ENCODE data around the gene TNRC18.
A peak's percentile ranks its signal among the peaks of the same experiment; 100 is the strongest.
"Not testable (repeated sequence)": the region's sequence is repeated elsewhere in the genome, so short reads cannot be mapped to it uniquely, and the experiment has no call there.

TNRC18 gene

GRCh38 chr7:5291301-5291700 is 132.3 kb downstream of the TNRC18 start:
- FAIRE-seq (no peak), DNase-seq (ENCODE audit: insufficient read length, low spot score) (no peak)
- TF ChIP-seq TAF1 (IDR thresholded peaks at IDR 0.05; ENCODE audit: low read depth, low read length) (no peak), POLR2AphosphoS5 (IDR thresholded peaks at IDR 0.05; ENCODE audit: low read depth, low read length) (no peak), POU2F2 (IDR thresholded peaks at IDR 0.05; ENCODE audit: low read depth, low read length) (no peak), PAX5 (IDR thresholded peaks at IDR 0.05; ENCODE audit: insufficient read depth, low read length, severe bottlenecking) (no peak), POLR2A (IDR thresholded peaks at IDR 0.05; ENCODE audit: low read depth, low read length) (no peak), SPI1 (IDR thresholded peaks at IDR 0.05; ENCODE audit: low read depth, low read length) (no peak)

GRCh38 chr7:5289355-5289754 is 134.3 kb downstream of the TNRC18 start:
- TF ChIP-seq PAX5 (IDR thresholded peaks at IDR 0.05; ENCODE audit: insufficient read depth, low read length, severe bottlenecking), result no peak
- TF ChIP-seq TAF1 (IDR thresholded peaks at IDR 0.05; ENCODE audit: low read depth, low read length), result no peak
- no peak for TF ChIP-seq SPI1 (IDR thresholded peaks at IDR 0.05; ENCODE audit: low read depth, low read length)
- TF ChIP-seq POU2F2 (IDR thresholded peaks at IDR 0.05; ENCODE audit: low read depth, low read length), result no peak
- no peak for TF ChIP-seq POLR2AphosphoS5 (IDR thresholded peaks at IDR 0.05; ENCODE audit: low read depth, low read length)
- TF ChIP-seq POLR2A (IDR thresholded peaks at IDR 0.05; ENCODE audit: low read depth, low read length), result no peak
- DNase-seq (ENCODE audit: insufficient read length, low spot score), result no peak
- no peak for FAIRE-seq

DNA sequence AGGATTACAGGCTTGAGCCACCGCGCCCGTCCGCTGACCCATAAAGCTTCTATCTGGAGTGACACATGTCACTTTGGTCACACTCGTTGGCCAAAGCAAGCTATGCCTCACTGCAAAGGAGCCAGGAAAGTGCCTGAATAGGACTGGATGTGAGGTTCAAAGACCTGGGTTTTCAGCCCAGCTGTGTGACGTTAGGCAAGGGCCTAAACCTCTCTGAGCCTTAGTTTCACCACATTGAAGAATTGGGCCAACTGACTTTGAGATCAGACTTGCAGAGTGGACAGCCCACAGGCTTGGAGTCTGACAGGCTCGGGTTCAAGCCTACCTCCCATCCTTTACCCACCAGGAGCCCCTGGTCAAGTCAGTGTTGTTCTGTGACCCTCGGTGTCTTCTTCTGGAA is 135.1 kb downstream of the TNRC18 start:
- FAIRE-seq; DNase-seq (ENCODE audit: insufficient read length, low spot score): not testable (repeated sequence)

- no peak for FAIRE-seq
- TF ChIP-seq POU2F2 (IDR thresholded peaks at IDR 0.05; ENCODE audit: low read depth, low read length) (no peak), TAF1 (IDR thresholded peaks at IDR 0.05; ENCODE audit: low read depth, low read length) (no peak), SPI1 (IDR thresholded peaks at IDR 0.05; ENCODE audit: low read depth, low read length) (no peak)
- no peak for DNase-seq (ENCODE audit: insufficient read length, low spot score)
Measured at GRCh38 chr7:5287802-5288201, 135.8 kb downstream of the TNRC18 start.

DNA sequence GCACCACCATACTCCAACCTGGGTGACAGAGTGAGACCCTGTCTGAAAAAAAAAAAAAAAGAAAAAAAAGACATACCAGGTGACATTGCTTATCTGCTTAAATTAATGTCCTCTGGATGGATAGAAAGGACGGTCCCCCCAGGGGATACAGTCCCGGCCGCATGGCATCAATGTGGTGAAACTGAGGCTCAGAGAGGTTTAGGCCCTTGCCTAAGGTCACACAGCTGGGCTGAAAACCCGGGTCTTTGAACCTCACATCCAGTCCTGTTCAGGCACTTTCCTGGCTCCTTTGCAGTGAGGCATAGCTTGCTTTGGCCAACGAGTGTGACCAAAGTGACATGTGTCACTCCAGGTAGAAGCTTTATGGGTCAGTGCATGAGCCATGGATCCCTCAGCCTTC is 136.3 kb downstream of the TNRC18 start:
- not testable (repeated sequence) for DNase-seq (ENCODE audit: insufficient read length, low spot score)

GRCh38 chr7:5286933-5287332 is 136.7 kb downstream of the TNRC18 start:
- FAIRE-seq (no peak), DNase-seq (ENCODE audit: insufficient read length, low spot score) (no peak)
- TF ChIP-seq PAX5 (IDR thresholded peaks at IDR 0.05; ENCODE audit: insufficient read depth, low read length, severe bottlenecking) (no peak), SPI1 (IDR thresholded peaks at IDR 0.05; ENCODE audit: low read depth, low read length) (no peak), POU2F2 (IDR thresholded peaks at IDR 0.05; ENCODE audit: low read depth, low read length) (no peak), POLR2AphosphoS5 (IDR thresholded peaks at IDR 0.05; ENCODE audit: low read depth, low read length) (no peak), TAF1 (IDR thresholded peaks at IDR 0.05; ENCODE audit: low read depth, low read length) (no peak)

More for the DNA sequence above, 136.3 kb downstream of the TNRC18 start:
- not testable (repeated sequence) for FAIRE-seq

DNA sequence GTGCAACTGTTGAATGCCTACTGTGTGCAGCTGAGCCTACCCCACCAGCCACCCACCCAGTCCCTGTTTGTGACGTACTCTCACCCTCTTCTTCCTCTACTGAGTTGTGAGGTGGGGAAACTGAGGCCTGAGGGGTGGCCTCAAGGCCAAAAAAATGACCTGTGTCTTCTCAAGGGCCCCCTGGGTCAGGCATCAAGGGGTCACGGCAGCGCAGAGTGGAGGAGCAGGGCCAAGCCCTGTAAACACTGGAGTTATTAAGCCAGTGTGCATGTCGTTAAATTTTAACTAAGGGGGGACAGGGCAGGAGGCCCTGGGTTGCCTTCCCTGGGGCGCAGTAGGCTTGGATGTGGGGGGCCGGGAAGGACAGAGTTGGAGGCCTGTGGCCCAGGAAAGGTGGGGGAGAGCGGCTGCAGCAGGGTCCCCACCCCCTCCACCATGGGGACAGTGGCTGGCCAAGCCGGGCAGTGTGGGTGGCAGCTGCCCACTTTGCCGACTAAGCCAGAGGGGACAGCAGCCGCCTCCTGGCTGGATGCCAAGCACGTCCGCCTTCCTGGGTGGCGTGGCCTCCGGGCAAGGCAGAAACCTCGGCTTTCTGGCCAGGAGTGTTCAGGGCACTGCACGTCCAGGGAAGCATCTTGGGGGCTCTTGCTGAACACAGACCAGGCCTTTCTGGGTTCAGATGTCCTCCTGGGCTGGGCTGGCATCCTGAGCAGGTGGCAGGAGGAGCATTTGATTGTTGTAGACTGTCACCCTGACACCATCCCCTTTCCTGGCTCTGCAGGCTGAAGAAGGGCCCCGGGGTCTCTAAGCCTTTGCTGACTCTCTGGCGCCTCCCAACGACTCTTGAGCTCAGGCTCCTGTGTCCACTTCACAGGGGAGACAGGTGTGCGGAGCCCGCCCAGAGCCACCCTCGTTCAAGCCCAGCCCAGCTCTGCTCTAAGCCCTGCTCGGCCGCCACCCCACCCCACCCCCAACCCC is 139.0 kb downstream of the TNRC18 start:
- no peak for FAIRE-seq

GRCh38 chr7:5283421-5284303 is 140.0 kb downstream of the TNRC18 start:
- TF ChIP-seq PAX5 (IDR thresholded peaks at IDR 0.05; ENCODE audit: insufficient read depth, low read length, severe bottlenecking) (no peak), POLR2A (IDR thresholded peaks at IDR 0.05; ENCODE audit: low read depth, low read length) (no peak)
- DNase-seq (ENCODE audit: insufficient read length, low spot score) (no peak), FAIRE-seq (no peak)

More for the DNA sequence above, 139.0 kb downstream of the TNRC18 start:
- TF ChIP-seq POLR2AphosphoS5 (IDR thresholded peaks at IDR 0.05; ENCODE audit: low read depth, low read length) (no peak), SPI1 (IDR thresholded peaks at IDR 0.05; ENCODE audit: low read depth, low read length) (no peak)
- peak; percentile 66 for DNase-seq (ENCODE audit: insufficient read length, low spot score)

DNA sequence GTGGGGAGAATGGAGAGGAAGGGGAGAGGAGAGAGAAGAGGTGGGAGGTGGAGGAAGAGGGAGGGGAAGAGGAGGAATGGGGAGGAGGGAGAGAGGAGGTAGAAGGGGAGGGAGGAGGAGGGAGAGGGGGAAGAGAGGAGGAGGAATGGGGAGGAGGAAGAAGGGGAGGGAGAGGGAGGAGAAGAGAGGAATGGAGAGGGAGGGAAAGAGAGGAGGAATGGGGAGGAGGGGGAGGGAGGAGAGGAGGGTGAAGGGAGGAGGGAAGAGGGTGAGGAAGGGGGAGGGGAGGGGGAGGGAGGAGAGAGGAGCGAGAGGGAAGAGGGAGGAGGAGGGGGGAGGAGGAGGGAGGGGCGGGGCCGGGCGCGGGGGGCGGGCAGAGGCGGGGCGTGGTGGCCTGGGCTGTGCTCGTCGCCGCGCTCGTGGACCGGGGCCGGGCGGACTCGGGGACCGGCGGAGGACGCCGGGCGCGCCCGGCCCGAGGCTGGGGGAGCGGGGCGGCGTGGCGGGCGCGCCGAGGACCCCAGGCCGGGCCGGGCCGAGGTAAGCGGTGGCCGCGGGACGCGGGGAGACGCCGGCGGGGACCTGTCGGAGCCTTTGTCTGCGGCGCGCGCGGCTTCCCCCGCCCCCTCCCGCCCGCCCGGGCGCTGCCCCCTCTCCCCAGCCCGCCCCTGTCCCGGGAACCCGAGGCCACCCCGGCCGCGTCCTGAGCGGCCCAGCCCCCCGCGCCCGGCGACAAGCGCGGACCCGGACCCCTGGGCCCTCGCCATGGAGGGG is 140.9 kb downstream of the TNRC18 start, which contains the start of gene SLC29A4:
TSS of gene SLC29A4 (plus strand) at position 401 of the 774 bp plus-strand sequence. CDS start 4,874 bp downstream, outside the sequence.
- DNase-seq (ENCODE audit: insufficient read length, low spot score) (no peak), FAIRE-seq (no peak)
- TF ChIP-seq SPI1 (IDR thresholded peaks at IDR 0.05; ENCODE audit: low read depth, low read length), result no peak
- no peak for TF ChIP-seq POLR2A (IDR thresholded peaks at IDR 0.05; ENCODE audit: low read depth, low read length)
- no peak for TF ChIP-seq POLR2AphosphoS5 (IDR thresholded peaks at IDR 0.05; ENCODE audit: low read depth, low read length)
- no peak for TF ChIP-seq POU2F2 (IDR thresholded peaks at IDR 0.05; ENCODE audit: low read depth, low read length)
- no peak for TF ChIP-seq TAF1 (IDR thresholded peaks at IDR 0.05; ENCODE audit: low read depth, low read length)
- no peak for TF ChIP-seq PAX5 (IDR thresholded peaks at IDR 0.05; ENCODE audit: insufficient read depth, low read length, severe bottlenecking)

DNA sequence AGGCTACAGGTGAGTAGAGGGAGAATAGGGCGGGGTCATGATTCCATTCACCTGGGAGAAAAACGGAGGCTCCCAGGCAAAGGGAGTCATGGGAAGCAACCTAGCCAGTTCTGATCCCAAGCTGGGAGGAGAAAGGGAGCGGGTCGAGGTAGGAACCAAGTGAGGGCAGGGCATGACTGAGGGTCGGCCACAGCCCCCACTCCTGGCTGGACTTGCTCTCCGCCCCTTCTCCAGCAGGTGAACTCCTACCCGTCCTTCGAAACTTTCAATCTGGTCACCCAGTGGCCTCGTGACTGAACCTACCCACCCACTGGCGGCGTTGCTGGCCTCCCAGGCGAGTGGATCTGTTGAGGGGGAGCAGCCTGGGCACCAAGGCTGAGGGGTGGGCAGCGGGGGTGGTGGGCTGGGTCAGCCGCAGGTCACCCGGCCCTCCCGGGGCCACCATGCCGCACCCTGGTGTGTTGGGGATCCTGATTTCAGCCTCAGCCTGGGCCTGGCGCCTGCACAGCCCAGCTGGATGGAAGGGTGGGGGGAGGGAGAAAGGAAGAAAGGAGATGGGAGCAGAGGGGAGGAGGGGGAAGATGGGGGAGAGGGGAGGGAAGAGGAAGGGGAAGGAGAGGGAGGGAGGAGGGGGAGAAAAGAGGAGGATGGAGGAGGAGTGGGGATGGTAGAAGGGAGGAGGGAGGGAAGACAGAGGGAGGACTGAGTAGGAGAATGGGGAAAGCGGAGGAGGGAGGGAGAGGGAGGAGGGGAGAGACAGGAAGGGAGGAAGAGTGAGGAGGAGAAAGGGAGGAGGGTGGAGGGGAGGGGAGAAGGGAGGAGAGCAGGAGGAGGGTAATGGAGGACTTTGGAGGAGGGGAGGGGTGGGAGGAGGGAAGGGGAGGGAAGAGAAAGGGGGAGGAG is 141.8 kb downstream of the TNRC18 start:
- not testable (repeated sequence) for DNase-seq (ENCODE audit: insufficient read length, low spot score); FAIRE-seq
